Neutrophil (primary cell): ENCODE results near the gene FRMD5.

Source experiments
- H3K27ac ChIP-seq: fragments of 200-600 bp; sonication (generic); 2 replicates; pipeline ENCODE4 v1.5.1; 2016; ENCODE audit warnings: mild to moderate bottlenecking, moderate library complexity
- H3K27me3 ChIP-seq: fragments of 200-600 bp; sonication (generic); 2 replicates; pipeline ENCODE4 v1.6.0; 2016; ENCODE audit warnings: mild to moderate bottlenecking
- H3K36me3 ChIP-seq: fragments of 200-600 bp; sonication (generic); 2 replicates; pipeline ENCODE4 v1.5.1; 2017
- H3K4me1 ChIP-seq, 2 experiments: fragments of 200-600 bp in 1 of 2; sonication (generic) in 1 of 2; 1 replicate in 1 of 2; 2 replicates in 1 of 2; pipeline versions ENCODE4 v1.5.1 to v1.6.1; 2013 to 2016; ENCODE audit warnings: low read depth in 1 of 2, low read length in 1 of 2, mild to moderate bottlenecking in 1 of 2, moderate library complexity in 1 of 2; ENCODE audit not compliant: control insufficient read depth in 1 of 2, insufficient read depth in 1 of 2
- H3K4me3 ChIP-seq, 2 experiments: fragments of 200-600 bp in 1 of 2; sonication (generic) in 1 of 2; 1 replicate in 1 of 2; 2 replicates in 1 of 2; pipeline ENCODE4 v1.5.1; 2013 to 2016; ENCODE audit warnings: low read depth in 1 of 2, low read length in 1 of 2, mild to moderate bottlenecking in 1 of 2, moderate library complexity in 1 of 2
- H3K9me3 ChIP-seq: fragments of 200-600 bp; sonication (generic); 2 replicates; pipeline ENCODE4 v1.5.1; 2016
- TF ChIP-seq, protein P1 (sequence below): fragments of 200-600 bp; sonication (generic); IDR thresholded peaks from 2 replicates; pipeline ENCODE4 v1.5.1; 2016; ENCODE audit warnings: antibody characterized with exemption

Gene FRMD5

DNA sequence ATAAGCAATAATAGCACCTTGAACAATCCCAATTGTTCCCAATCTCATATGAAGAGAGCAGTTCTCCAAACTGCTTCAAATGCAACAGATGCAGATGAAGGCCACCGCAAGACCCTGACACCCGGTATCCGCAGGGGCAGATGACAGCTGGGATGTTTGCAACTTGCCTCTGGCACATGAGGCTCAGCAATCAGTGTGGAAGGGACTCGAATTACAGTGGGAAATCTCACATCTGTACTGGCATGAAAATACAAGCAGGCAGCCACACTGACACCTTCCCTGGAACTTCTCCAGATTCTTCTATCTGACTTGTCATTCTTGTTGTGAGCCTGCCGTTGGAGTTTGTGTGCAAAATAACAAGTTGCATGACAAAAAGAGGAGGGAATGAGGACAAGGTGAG, 299.5 kb downstream of the FRMD5 start:
- H3K4me1 ChIP-seq: no peaks in the 10 kb centered on the region
- no peaks in the 10 kb centered on the region for H3K9me3 ChIP-seq
- TF ChIP-seq, protein P1, sequence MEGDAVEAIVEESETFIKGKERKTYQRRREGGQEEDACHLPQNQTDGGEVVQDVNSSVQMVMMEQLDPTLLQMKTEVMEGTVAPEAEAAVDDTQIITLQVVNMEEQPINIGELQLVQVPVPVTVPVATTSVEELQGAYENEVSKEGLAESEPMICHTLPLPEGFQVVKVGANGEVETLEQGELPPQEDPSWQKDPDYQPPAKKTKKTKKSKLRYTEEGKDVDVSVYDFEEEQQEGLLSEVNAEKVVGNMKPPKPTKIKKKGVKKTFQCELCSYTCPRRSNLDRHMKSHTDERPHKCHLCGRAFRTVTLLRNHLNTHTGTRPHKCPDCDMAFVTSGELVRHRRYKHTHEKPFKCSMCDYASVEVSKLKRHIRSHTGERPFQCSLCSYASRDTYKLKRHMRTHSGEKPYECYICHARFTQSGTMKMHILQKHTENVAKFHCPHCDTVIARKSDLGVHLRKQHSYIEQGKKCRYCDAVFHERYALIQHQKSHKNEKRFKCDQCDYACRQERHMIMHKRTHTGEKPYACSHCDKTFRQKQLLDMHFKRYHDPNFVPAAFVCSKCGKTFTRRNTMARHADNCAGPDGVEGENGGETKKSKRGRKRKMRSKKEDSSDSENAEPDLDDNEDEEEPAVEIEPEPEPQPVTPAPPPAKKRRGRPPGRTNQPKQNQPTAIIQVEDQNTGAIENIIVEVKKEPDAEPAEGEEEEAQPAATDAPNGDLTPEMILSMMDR: no peak
- no peaks in the 10 kb centered on the region for H3K36me3 ChIP-seq
- H3K27me3 ChIP-seq: no peaks in the 10 kb centered on the region
- no peak overlapping the region for H3K4me3 ChIP-seq
- no peak overlapping the region for H3K27ac ChIP-seq

DNA sequence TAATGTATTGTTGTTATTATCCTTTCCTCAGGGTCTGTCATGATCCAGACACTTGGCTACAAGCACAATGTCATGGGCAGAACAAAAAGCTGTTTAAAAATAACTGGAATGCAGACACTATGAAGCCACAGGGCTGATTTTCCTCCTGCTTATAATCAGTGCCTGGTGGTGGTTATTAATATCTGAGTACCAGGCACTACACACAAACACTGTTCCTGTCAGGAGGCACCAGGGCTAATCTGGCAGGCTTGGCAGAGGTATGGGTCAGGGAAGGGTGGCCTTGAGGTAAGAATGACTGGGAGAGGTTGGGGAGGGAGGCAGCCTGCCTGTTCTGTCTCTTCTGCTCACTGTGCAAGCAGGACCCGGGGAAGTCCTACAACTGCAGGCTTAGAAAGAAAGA, 301.1 kb downstream of the FRMD5 start:
- Histone ChIP-seq H3K36me3 (no peaks in the 10 kb centered on the region), H3K27me3 (no peaks in the 10 kb centered on the region), H3K9me3 (no peaks in the 10 kb centered on the region), H3K4me1 (no peaks in the 10 kb centered on the region), H3K27ac (no peak overlapping the region), H3K4me3 (no peak overlapping the region)
- TF ChIP-seq, protein P1: no peak

DNA sequence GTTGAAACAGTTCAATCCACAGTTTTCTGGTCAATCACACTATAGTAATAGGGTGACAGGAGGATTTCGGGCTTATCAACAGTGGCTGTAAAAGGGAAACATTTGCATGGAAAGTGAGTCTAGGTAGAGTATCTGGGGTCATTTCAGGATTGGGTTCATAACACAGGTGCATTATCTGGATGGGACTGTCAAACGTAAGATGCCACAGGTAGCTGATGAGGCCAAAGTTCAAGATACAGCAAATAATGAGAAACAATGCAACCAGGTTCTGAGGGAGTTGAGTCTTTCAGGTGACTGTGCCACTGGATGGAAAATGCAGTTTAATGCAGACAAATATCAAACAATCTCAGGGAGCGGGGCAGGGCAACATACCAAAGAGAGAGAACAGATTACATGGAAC, 306.0 kb downstream of the FRMD5 start:
- H3K36me3 ChIP-seq: no peaks in the 10 kb centered on the region
- no peak overlapping the region for H3K4me3 ChIP-seq
- H3K27me3 ChIP-seq: no peaks in the 10 kb centered on the region
- no peak overlapping the region for H3K27ac ChIP-seq
- TF ChIP-seq, protein P1: no peak
- H3K4me1 ChIP-seq: no peaks in the 10 kb centered on the region
- H3K9me3 ChIP-seq: no peaks in the 10 kb centered on the region

DNA sequence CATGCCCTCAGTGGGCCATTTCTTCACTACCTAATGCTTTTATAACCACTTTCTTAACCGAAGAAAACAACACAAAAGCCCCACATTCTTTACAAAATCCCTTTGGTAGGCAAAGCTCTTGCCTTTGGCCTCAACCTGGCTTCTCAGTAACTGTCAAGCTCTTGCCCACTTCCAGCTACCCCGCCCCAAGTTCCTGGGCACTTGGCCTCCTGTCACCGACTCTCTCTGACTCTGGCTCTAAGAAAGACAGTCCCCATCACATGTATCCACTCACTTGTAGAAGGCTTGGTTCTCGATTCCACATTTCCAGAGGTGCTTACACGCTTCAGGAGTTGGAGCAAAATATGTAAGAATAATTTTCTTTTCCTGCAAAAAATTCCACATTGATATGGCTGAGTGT, 307.2 kb downstream of the FRMD5 start:
- Histone ChIP-seq H3K9me3 (no peaks in the 10 kb centered on the region), H3K27ac (no peak overlapping the region), H3K27me3 (no peaks in the 10 kb centered on the region), H3K4me3 (no peak overlapping the region), H3K4me1 (no peaks in the 10 kb centered on the region), H3K36me3 (no peaks in the 10 kb centered on the region)
- TF ChIP-seq, protein P1: no peak

DNA sequence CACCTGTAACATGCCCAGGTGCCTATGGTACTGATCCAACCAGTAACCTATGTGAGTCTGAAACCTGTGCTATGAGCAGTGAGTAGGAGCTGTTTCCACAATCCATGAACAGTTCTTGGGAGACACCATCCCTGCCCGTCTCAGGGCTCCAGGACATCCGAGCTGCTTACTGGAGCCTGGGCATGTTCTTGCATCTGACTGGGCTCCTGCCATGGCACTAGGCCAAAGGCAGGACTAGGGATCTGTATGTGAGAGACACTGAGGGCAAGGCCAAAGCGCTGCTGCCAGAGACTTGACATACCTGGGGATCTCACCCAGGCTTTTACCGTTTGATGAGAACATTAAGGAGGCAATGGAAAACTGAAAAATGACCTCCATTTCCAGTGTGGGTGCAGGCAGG, 308.5 kb downstream of the FRMD5 start:
- no peaks in the 10 kb centered on the region for H3K27me3 ChIP-seq

More for the DNA sequence above, 308.5 kb downstream of the FRMD5 start:
- H3K4me1 ChIP-seq: no peaks in the 10 kb centered on the region
- no peak overlapping the region for H3K4me3 ChIP-seq
- H3K27ac ChIP-seq: no peak overlapping the region
- TF ChIP-seq, protein P1: no peak
- H3K9me3 ChIP-seq: no peaks in the 10 kb centered on the region
- H3K36me3 ChIP-seq: peaks cover 8% of the 10 kb centered on the region
